NCI-H2196 treated with DMSO at 0.1 percent for 48 hours (cell line): ENCODE measurements around the gene SH3BP2.

Source experiments
- DNase-seq: peaks from one replicate; lab custom pipeline; 2025; ENCODE audit not compliant: unreplicated experiment; lab: John Stamatoyannopoulos, UW

The SH3BP2 gene

GRCh38 chr4:2831611-2832308 is 38.9 kb downstream of the SH3BP2 start:
- no peak for DNase-seq

DNA sequence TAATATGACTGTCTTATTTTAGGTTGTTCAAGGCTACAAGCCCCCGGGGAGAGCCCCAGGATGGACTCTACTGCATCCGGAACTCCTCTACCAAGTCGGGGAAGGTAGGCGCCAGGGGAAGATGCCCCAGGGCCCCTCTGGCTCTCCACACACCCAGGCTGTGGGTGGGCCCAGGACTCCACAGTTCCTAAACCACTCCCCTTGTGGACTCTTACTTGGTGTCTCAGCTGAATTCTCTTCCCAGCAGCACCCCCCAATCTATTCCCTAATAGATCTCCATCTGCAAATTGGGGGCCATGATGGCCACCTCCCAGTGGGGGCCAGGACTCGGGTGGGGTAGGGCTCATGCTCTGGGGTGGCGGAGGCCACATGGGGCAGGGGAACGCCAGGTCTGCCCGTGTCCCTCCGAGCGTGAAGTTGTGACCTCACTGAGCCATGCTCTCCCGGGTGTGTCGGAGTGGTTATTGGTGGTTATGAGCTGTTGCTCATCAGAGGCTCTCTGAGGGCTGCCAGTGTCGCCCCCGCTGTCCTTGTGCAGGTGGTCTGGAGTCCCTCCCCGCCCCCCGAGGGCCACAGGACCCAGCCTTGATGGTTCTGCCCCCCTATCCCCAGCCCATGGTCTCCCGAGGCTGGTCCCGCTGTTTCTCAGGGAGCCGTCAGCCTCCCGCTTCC is 39.6 kb downstream of the SH3BP2 start:
- DNase-seq, result no peak

GRCh38 chr4:2832981-2833670 is 40.2 kb downstream of the SH3BP2 start:
- no peak for DNase-seq

DNA sequence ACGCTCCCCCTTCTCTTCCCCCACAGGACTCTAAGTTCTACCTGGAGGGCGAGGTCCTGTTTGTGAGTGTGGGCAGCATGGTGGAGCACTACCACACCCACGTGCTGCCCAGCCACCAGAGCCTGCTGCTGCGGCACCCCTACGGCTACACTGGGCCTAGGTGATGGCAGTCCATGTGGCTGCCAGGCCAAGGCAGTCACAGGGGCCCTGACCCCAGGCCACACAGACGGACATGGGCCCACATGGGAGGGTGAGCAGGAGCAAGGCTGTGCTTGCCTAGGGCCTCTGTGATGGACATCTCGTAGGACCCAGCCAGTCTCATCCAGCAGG is 40.8 kb downstream of the SH3BP2 start:
- DNase-seq, result no peak

GRCh38 chr4:2834001-2834921 is 41.4 kb downstream of the SH3BP2 start:
- no peak for DNase-seq

GRCh38 chr4:2835978-2836377 is 43.1 kb downstream of the SH3BP2 start:
- DNase-seq, result no peak

GRCh38 chr4:2836391-2836859 is 43.5 kb downstream of the SH3BP2 start:
- DNase-seq, result no peak

- DNase-seq, result no peak
These were observed 44.4 kb downstream of the SH3BP2 start for GRCh38 chr4:2837110-2837903.

DNA sequence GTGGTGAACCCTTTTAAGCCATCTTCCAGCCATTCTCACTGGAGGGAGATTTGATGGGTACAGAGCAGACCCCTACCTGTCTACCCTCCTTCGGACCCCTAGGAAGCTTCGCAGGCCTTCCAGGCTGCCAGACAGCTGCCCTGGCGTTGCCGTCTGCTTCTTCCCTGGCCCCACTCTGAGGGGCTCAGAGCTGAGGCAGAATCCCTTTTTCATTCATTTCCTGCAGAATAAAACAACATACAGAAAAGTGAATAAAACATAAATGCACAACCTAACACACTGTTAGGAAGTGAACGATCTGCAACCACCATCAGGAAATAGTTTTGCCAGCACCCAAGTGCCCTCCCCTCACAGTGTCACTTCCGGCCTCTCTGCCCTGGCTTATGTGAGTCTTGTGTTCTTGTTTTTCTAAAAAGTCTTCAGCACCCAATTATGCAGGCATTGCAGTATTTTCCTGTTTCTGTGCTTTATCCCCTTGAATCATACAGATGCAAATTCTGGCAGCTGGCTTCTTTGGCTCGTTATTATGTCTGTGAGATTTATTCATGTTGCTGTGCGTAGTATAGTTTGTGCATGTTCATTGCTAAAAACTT is 45.1 kb downstream of the SH3BP2 start:
- no peak for DNase-seq

GRCh38 chr4:2839060-2839459 is 46.2 kb downstream of the SH3BP2 start:
- DNase-seq, result no peak

DNA sequence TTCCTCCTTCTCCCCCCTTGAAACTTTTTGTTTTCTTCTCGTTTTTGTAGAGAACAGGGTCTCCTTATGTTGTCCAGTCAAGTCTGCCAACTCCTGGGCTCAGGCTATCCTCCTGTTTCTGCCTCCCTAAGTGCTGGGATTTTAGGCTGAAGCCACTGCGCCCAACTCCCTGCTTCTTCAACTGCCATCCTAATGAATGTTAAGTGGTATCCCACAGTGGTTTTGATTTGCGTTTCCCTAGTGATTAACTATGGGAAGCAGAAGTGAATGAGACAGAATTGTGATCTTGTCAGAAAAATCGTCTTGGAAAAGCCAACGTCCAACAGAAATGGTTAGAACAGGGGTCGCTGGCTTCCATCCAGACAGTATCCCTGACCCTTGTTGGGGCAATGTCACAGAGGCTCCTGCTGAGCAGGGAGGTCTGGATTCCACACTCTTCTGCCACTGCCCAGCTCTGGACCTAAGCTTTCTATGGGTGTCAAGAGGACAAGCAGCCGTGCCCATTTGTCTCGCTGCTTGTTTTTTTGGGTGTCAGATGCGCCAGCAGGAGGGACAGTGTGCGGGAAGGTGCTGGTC is 49.9 kb downstream of the SH3BP2 start:
- DNase-seq, result no peak

- DNase-seq, result peak; percentile 71
These were observed 50.5 kb downstream of the SH3BP2 start, which contains the start of gene ADD1 for GRCh38 chr4:2843263-2843940. Gene ADD1, plus strand, starts transcription at chr4:2843844. Its CDS starts 32,072 bp downstream, at chr4:2875916.

- DNase-seq, result no peak
These were observed 51.2 kb downstream of the SH3BP2 start for GRCh38 chr4:2843941-2844584.

DNA sequence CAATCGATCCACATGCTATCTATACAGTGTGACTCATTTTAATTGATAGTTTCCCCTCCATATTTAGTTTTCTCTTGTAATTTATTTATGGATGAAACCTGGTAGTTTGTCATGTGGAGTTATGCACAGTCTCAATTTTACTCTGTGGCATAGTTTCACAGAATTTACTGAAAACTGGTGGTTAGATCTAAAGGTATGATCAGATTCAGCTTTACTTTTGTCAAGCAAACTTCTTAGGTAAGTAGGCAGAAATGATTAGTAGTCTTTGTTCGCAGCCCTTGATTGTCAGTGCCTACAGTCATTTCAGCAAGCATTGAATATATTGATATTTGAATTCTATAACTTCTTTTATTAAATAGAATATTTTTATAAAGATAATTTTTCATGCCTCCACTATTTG is 53.3 kb downstream of the SH3BP2 start:
- no peak for DNase-seq

DNA sequence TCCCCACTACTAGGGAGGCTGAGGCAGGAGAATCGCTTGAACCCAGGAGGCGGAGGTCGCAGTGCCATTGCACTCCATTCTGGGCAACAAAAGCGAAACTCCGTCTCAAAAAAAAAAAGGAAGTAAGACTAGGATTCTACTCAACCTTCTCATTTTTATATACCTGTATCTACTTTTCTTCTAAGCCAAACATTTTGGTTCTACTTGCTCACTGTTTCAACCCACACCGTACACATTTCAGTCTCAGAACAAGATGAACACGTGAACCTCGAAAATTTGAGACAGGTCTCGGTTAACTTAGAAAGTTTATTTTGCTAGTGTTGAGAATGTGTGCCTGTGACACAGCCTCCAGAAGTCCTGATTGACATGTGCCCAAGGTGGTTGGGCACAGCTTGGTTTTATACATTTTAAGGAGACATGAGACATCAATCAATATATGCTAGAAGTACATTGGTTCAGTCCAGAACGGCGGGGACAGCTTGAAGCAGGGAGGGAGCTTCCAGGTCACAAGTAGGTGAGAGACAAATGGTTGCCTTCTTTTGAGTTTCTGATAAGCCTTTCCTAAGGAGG is 54.5 kb downstream of the SH3BP2 start:
- no peak for DNase-seq

GRCh38 chr4:2848449-2848848 is 55.6 kb downstream of the SH3BP2 start:
- DNase-seq, result peak; percentile 17

DNA sequence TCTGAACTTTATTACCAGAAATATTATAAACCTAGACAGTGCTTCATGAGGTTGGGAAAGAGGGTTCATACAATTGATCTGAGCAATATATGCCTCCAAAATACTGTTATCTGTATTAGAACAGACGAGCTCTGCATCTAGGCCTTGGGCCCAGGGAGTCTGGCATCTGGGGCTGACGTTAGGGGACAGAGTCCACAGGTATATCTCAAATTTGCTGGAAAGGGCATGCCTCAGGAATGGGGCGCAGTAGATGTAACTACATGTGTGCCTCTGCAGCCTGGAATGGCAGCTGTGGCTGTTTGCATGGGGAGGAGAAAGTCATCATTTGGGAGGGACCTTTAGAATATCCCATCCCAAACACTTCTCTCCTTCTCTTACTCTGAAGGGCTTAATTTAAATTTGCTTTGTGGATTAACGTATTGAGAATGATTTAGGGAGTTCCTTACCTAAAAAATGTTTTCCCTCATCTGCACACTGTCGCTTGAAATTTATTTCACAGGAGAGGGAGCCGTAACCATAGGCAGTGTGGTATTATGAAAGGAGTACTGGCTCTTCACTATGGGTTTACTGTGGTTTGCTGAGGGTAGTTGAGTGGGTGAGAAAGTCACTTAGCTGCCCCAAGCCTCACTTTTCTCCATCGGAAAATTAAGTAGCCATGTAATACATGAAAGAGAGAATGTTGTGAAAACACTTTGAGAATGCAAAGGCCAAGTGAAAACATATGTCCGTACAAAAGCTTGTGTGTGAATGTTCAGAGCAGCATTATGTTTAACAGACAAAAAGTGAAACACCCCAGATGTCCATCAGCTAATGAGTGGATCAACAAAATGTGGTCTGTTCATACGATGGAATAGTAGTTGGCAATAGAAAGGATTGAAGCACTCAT is 56.6 kb downstream of the SH3BP2 start:
- no peak for DNase-seq
